ENCODE measurements around the gene ACAN. TPM values are rescaled to one million over a fixed set of nuclear protein-coding genes. Genes with fewer than 3 reads are reported as not detected.

ACAN gene
- total RNA-seq = 0.13 TPM
- long read RNA-seq = 0 reads

GRCh38 chr15:88803241-88803919, at the start of gene ACAN:
Gene ACAN (plus strand): TSS chr15:88803436. CDS start chr15:88836207, 32,771 bp downstream.
- DNase-seq (no peak), ATAC-seq (ENCODE audit: poor library complexity) (no peak)
- intact Hi-C loops (cut with DNase I) = no loop called here

- ATAC-seq (ENCODE audit: poor library complexity) (no peak), DNase-seq (no peak)
- intact Hi-C loops (cut with DNase I) = no loop called here
Observed at GRCh38 chr15:88756521-88756920, 46.7 kb upstream of the ACAN start.

- intact Hi-C loops (cut with DNase I) = no loop called here
- DNase-seq (no peak), ATAC-seq (ENCODE audit: poor library complexity) (no peak)
Observed at GRCh38 chr15:88756921-88757320, 46.3 kb upstream of the ACAN start.

GRCh38 chr15:88759872-88760271, 43.4 kb upstream of the ACAN start:
- no peak for ATAC-seq (ENCODE audit: poor library complexity)
- intact Hi-C loops (cut with DNase I) = no loop called here

GRCh38 chr15:88764448-88764847, 38.8 kb upstream of the ACAN start:
- DNase-seq (no peak), ATAC-seq (ENCODE audit: poor library complexity) (no peak)
- intact Hi-C loops (cut with DNase I) = no loop called here

More at GRCh38 chr15:88759872-88760271, 43.4 kb upstream of the ACAN start:
- DNase-seq = no peak

- DNase-seq (no peak), ATAC-seq (ENCODE audit: poor library complexity) (no peak)
- intact Hi-C loops (cut with DNase I) = no loop called here
Observed at GRCh38 chr15:88765212-88765611, 38.0 kb upstream of the ACAN start.

GRCh38 chr15:88769161-88769971, 33.9 kb upstream of the ACAN start:
- intact Hi-C loops (cut with DNase I) = no loop called here
- DNase-seq (no peak), ATAC-seq (ENCODE audit: poor library complexity) (no peak)

- no peak for DNase-seq
- no peak for ATAC-seq (ENCODE audit: poor library complexity)
- intact Hi-C loops (cut with DNase I) = no loop called here
Observed at GRCh38 chr15:88775776-88776175, 27.5 kb upstream of the ACAN start.

- no peak for ATAC-seq (ENCODE audit: poor library complexity)
- DNase-seq = no peak
- intact Hi-C loops (cut with DNase I) = no loop called here
Observed at GRCh38 chr15:88776646-88777045, 26.6 kb upstream of the ACAN start.

GRCh38 chr15:88779944-88780343, 23.3 kb upstream of the ACAN start:
- intact Hi-C loops (cut with DNase I) = no loop called here
- DNase-seq (no peak), ATAC-seq (ENCODE audit: poor library complexity) (no peak)

GRCh38 chr15:88782465-88782864, 20.8 kb upstream of the ACAN start:
- intact Hi-C loops (cut with DNase I) = no loop called here
- ATAC-seq (ENCODE audit: poor library complexity) = no peak
- DNase-seq = no peak

- DNase-seq (no peak), ATAC-seq (ENCODE audit: poor library complexity) (no peak)
- intact Hi-C loops (cut with DNase I) = no loop called here
Observed at GRCh38 chr15:88785217-88785616, 18.0 kb upstream of the ACAN start.

GRCh38 chr15:88788036-88788435, 15.2 kb upstream of the ACAN start:
- ATAC-seq (ENCODE audit: poor library complexity) (no peak), DNase-seq (no peak)
- intact Hi-C loops (cut with DNase I) = no loop called here

GRCh38 chr15:88788816-88789215, 14.4 kb upstream of the ACAN start:
- DNase-seq = no peak
- ATAC-seq (ENCODE audit: poor library complexity) = no peak
- intact Hi-C loops (cut with DNase I) = no loop called here

- no peak for ATAC-seq (ENCODE audit: poor library complexity)
- intact Hi-C loops (cut with DNase I) = no loop called here
- DNase-seq = no peak
Observed at GRCh38 chr15:88790486-88790885, 12.8 kb upstream of the ACAN start.

- DNase-seq (no peak), ATAC-seq (ENCODE audit: poor library complexity) (no peak)
- intact Hi-C loops (cut with DNase I) = no loop called here
Observed at GRCh38 chr15:88791637-88792036, 11.6 kb upstream of the ACAN start.

GRCh38 chr15:88792342-88793282, 10.6 kb upstream of the ACAN start:
- ATAC-seq (ENCODE audit: poor library complexity) (no peak), DNase-seq (no peak)
- intact Hi-C loops (cut with DNase I) = no loop called here

- DNase-seq = no peak
- intact Hi-C loops (cut with DNase I) = no loop called here
- no peak for ATAC-seq (ENCODE audit: poor library complexity)
Observed at GRCh38 chr15:88794001-88794400, 9.2 kb upstream of the ACAN start.

- ATAC-seq (ENCODE audit: poor library complexity) (no peak), DNase-seq (no peak)
- intact Hi-C loops (cut with DNase I) = no loop called here
Observed at GRCh38 chr15:88797663-88798339, 5.4 kb upstream of the ACAN start.
